Activated T-cell treated with anti-CD3 and anti-CD28 coated beads for 24 hours (primary cell): ENCODE data around the gene BTBD6.

ENCODE experiments used
- DNase-seq: peaks from one replicate; pipeline ENCODE4 v3.0.0-alpha.2; 2020; ENCODE audit warnings: low read depth

BTBD6 gene

GRCh38 chr14:105248368-105249181 is at the start of gene BTBD6:
TSS of gene BTBD6 (plus strand) at chr14:105248533. CDS start at chr14:105248712, 179 bp downstream.
- DNase-seq = peak; percentile 84

- DNase-seq = no peak
Observed at GRCh38 chr14:105198588-105198987, 49.7 kb upstream of the BTBD6 start.

- DNase-seq = no peak
Observed at GRCh38 chr14:105199093-105199492, 49.2 kb upstream of the BTBD6 start.

- no peak for DNase-seq
Observed at GRCh38 chr14:105200074-105200473, 48.3 kb upstream of the BTBD6 start.

- DNase-seq = no peak
Observed at GRCh38 chr14:105200641-105201040, 47.7 kb upstream of the BTBD6 start.

- DNase-seq = no peak
Observed at GRCh38 chr14:105201156-105201924, 47.0 kb upstream of the BTBD6 start.

GRCh38 chr14:105201925-105202513 is 46.3 kb upstream of the BTBD6 start:
- DNase-seq = no peak

- DNase-seq = peak; percentile 40
Observed at GRCh38 chr14:105203057-105203531, 45.2 kb upstream of the BTBD6 start.

- no peak for DNase-seq
Observed at GRCh38 chr14:105203701-105204100, 44.6 kb upstream of the BTBD6 start.

GRCh38 chr14:105204206-105204930 is 44.0 kb upstream of the BTBD6 start:
- no peak for DNase-seq

- no peak for DNase-seq
Observed at GRCh38 chr14:105204931-105205672, 43.2 kb upstream of the BTBD6 start.

- DNase-seq = no peak
Observed at GRCh38 chr14:105205673-105206208, 42.6 kb upstream of the BTBD6 start.

GRCh38 chr14:105206873-105207272 is 41.5 kb upstream of the BTBD6 start:
- no peak for DNase-seq

GRCh38 chr14:105207460-105207901 is 40.9 kb upstream of the BTBD6 start:
- DNase-seq = no peak

- DNase-seq = no peak
Observed at GRCh38 chr14:105207996-105208737, 40.2 kb upstream of the BTBD6 start.

- DNase-seq = no peak
Observed at GRCh38 chr14:105208738-105209075, 39.6 kb upstream of the BTBD6 start.

GRCh38 chr14:105209091-105209490 is 39.2 kb upstream of the BTBD6 start:
- no peak for DNase-seq

- no peak for DNase-seq
Observed at GRCh38 chr14:105209646-105210045, 38.7 kb upstream of the BTBD6 start.

- DNase-seq = no peak
Observed at GRCh38 chr14:105210266-105211025, 37.9 kb upstream of the BTBD6 start.
